Prostate gland (tissue), 2 donors: Measurements from ENCODE around the gene OR52A1.

Experiments used
- POLR2A ChIP-seq: fragments of 450-650 bp; IDR thresholded peaks from one replicate; pipeline ENCODE4 v1.6.1; 2016; ENCODE audit warnings: antibody characterized with exemption, mild to moderate bottlenecking
- POLR2AphosphoS5 ChIP-seq: sonication (generic); formaldehyde crosslinking; IDR thresholded peaks from one replicate; pipeline ENCODE4 v1.6.1; 2017; ENCODE audit warnings: antibody characterized with exemption
- TF ChIP-seq, protein P1 (sequence below), 4 experiments: fragments of 200-600 bp in 2 of 4; fragments of 450-650 bp in 2 of 4; sonication (generic) in 2 of 4; IDR thresholded peaks; 1 replicate in 3 of 4; 2 replicates in 1 of 4; pipeline ENCODE4 v1.5.1; 2016 to 2019; ENCODE audit warnings: antibody characterized with exemption in 4 of 4, mild to moderate bottlenecking in 2 of 4, moderate library complexity in 2 of 4

DNA sequence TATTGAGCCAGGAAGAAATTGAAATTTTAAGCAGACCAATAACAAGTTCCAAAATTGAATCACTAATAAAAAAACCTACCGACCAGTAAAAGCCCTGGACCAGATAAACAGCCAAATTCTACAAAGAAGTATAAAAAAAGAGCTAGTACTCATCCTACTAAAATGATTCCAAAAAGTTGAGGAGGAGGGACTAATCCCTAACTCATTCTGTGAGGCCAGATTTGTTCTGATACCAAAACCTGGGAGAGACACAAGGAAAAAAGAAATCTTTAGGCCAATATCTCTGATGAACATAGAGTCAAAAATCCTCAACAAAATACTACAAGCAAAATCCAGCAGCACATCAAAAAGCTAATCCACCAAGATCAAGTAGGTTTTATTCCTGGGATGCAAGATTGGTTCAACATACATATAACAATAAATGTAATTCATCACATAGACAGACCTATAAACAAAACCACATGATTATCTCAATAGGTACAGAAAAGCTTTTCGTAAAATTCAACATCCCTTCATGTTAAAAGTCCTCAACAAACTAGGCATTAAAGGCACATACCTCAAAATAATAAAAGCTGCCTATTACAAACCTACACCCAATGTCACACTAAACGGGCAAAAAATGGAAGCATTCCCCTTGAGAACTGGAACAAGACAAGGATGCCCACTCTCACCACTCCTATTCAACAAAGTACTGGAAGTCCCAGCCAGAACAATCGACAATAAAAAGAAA is 29.5 kb downstream of the OR52A1 start:
- TF ChIP-seq, protein P1, sequence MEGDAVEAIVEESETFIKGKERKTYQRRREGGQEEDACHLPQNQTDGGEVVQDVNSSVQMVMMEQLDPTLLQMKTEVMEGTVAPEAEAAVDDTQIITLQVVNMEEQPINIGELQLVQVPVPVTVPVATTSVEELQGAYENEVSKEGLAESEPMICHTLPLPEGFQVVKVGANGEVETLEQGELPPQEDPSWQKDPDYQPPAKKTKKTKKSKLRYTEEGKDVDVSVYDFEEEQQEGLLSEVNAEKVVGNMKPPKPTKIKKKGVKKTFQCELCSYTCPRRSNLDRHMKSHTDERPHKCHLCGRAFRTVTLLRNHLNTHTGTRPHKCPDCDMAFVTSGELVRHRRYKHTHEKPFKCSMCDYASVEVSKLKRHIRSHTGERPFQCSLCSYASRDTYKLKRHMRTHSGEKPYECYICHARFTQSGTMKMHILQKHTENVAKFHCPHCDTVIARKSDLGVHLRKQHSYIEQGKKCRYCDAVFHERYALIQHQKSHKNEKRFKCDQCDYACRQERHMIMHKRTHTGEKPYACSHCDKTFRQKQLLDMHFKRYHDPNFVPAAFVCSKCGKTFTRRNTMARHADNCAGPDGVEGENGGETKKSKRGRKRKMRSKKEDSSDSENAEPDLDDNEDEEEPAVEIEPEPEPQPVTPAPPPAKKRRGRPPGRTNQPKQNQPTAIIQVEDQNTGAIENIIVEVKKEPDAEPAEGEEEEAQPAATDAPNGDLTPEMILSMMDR (IDR thresholded peaks at IDR 0.05): no peak
- no peak for TF ChIP-seq POLR2A
- TF ChIP-seq POLR2AphosphoS5: no peak
